HCT116 (cell line): ENCODE data around the gene MYRFL. TPM values are rescaled to one million over a fixed set of nuclear protein-coding genes. Genes with fewer than 3 reads are reported as not detected.

Experiments used
- ATAC-seq: fragments of 200-7000 bp; cut with Tn5 transposase; 2 replicates; pipeline ENCODE4 v1.9.1; 2020; ENCODE audit warnings: mild to moderate bottlenecking, moderate library complexity
- BruUV-seq: library from RNA; stranded (reverse); fragments of 400-500 nt; replicated peaks from 2 replicates; lab custom pipeline; 2021; lab: Mats Ljungman, UMichigan
- CTCF ChIA-PET: fragments of 300-600 bp; sonication (Branson Sonifier 250); formaldehyde crosslinking; loops from one replicate; lab custom pipeline; 2021; ENCODE audit warnings: antibody characterized with exemption; lab: Charles Lee
- POLR2A ChIA-PET: fragments of 300-600, 350-600 bp; sonication (Branson Sonifier 250); formaldehyde crosslinking; loops from one replicate; lab custom pipeline; 2021; ENCODE audit warnings: antibody characterized with exemption; lab: Charles Lee
- RAD21 ChIA-PET, 2 experiments: fragments of 300-600 bp; sonication (Branson Sonifier 250); formaldehyde crosslinking; loops; one replicate each; lab custom pipeline; 2023; ENCODE audit warnings: low total read pairs in 2 of 2; ENCODE audit not compliant: uncharacterized antibody in 2 of 2, unreplicated experiment in 2 of 2, low non-redundant PET in 1 of 2; lab: Charles Lee
- DNase-seq: peaks from one replicate; pipeline ENCODE4 v3.0.0-alpha.2; 2010; ENCODE audit warnings: low read depth, low spot score
- H2AFZ ChIP-seq: fragments of 200-600 bp; shearing (Covaris generic), sonication (generic); 2 replicates; pipeline ENCODE4 v1.6.1; 2017; ENCODE audit warnings: low read depth, mixed run types, mixed read lengths, antibody characterized with exemption, low read length; ENCODE audit not compliant: poor library complexity, severe bottlenecking
- H3K27ac ChIP-seq: 2 replicates; pipeline ENCODE4 v1.5.1; 2012; ENCODE audit warnings: low read depth, low read length
- H3K27me3 ChIP-seq: fragments of 200-600 bp; sonication (generic); 2 replicates; pipeline ENCODE4 v1.6.1; 2016; ENCODE audit warnings: mixed run types, low read length, mixed read lengths; ENCODE audit not compliant: insufficient read depth
- H3K36me3 ChIP-seq, 2 experiments: fragments of 200-500 bp in 1 of 2; fragments of 200-600 bp in 1 of 2; sonication (Bioruptor generic) in 1 of 2; sonication (generic) in 1 of 2; 2 replicates each; pipeline versions ENCODE4 v1.5.1 to v1.6.1; 2014 to 2016; ENCODE audit warnings: low read length in 2 of 2, inconsistent platforms in 1 of 2, mixed read lengths in 1 of 2, mixed run types in 1 of 2; ENCODE audit not compliant: insufficient read depth in 2 of 2, control insufficient read depth in 1 of 2
- H3K4me1 ChIP-seq, 2 experiments: fragments of 200-600 bp in 1 of 2; sonication (generic) in 1 of 2; 2 replicates each; pipeline versions ENCODE4 v1.5.1 to v1.6.1; 2012 to 2017; ENCODE audit warnings: low read length in 2 of 2, inconsistent platforms in 1 of 2, mild to moderate bottlenecking in 1 of 2, mixed read lengths in 1 of 2, mixed run types in 1 of 2, moderate library complexity in 1 of 2; ENCODE audit not compliant: insufficient read depth in 2 of 2, control insufficient read depth in 1 of 2
- H3K4me2 ChIP-seq: fragments of 200-600 bp; sonication (generic); 2 replicates; pipeline ENCODE4 v1.6.1; 2017; ENCODE audit warnings: mixed run types, low read length, mixed read lengths
- H3K4me3 ChIP-seq, 2 experiments: fragments of 200-600 bp in 1 of 2; sonication (generic) in 1 of 2; replicated peaks in 1 of 2; 2 replicates each; pipeline ENCODE4 v1.5.1; 2011 to 2016; ENCODE audit warnings: low read length in 2 of 2, control low read depth in 1 of 2, low read depth in 1 of 2, mild to moderate bottlenecking in 1 of 2, mixed read lengths in 1 of 2, mixed run types in 1 of 2
- H3K79me2 ChIP-seq: fragments of 200-600 bp; sonication (generic); 2 replicates; pipeline ENCODE4 v1.6.1; 2017; ENCODE audit warnings: mild to moderate bottlenecking, mixed run types, low read length, moderate library complexity, mixed read lengths; ENCODE audit not compliant: insufficient read depth
- H3K9ac ChIP-seq: fragments of 200-600 bp; sonication (generic); 2 replicates; pipeline ENCODE4 v1.6.1; 2016; ENCODE audit warnings: low read length, mixed read lengths
- H3K9me2 ChIP-seq: fragments of 200-600 bp; sonication (generic), shearing (Covaris generic); 2 replicates; pipeline ENCODE4 v1.6.1; 2017; ENCODE audit warnings: mixed run types, mild to moderate bottlenecking, moderate library complexity; ENCODE audit not compliant: insufficient read depth
- H3K9me3 ChIP-seq, 2 experiments: fragments of 200-500 bp in 1 of 2; fragments of 200-600 bp in 1 of 2; sonication (Bioruptor generic) in 1 of 2; sonication (generic) in 1 of 2; 2 replicates each; pipeline ENCODE4 v1.6.1; 2014 to 2017; ENCODE audit warnings: low read length in 2 of 2, mixed read lengths in 2 of 2, inconsistent platforms in 1 of 2, low read depth in 1 of 2, mild to moderate bottlenecking in 1 of 2, mixed run types in 1 of 2, moderate library complexity in 1 of 2; ENCODE audit not compliant: control insufficient read depth in 1 of 2, insufficient read depth in 1 of 2
- H4K20me1 ChIP-seq: fragments of 200-600 bp; sonication (generic), shearing (Covaris generic); 2 replicates; pipeline ENCODE4 v1.6.1; 2017; ENCODE audit warnings: mixed run types, mild to moderate bottlenecking, moderate library complexity; ENCODE audit not compliant: insufficient read depth
- CEBPB ChIP-seq: IDR thresholded peaks from 2 replicates; pipeline ENCODE4 v1.6.1; 2012; ENCODE audit warnings: low read depth
- ELF1 ChIP-seq: IDR thresholded peaks from 2 replicates; pipeline ENCODE4 v1.6.1; 2012; ENCODE audit warnings: low read depth, borderline replicate concordance
- FOSL1 ChIP-seq: IDR thresholded peaks from 2 replicates; pipeline ENCODE4 v1.6.1; 2012; ENCODE audit warnings: low read depth
- POLR2A ChIP-seq: IDR thresholded peaks from 2 replicates; pipeline ENCODE4 v1.7.0; 2011; ENCODE audit warnings: borderline replicate concordance; ENCODE audit not compliant: insufficient read depth, insufficient read length; ENCODE audit errors: extremely low read depth
- POLR2AphosphoS5 ChIP-seq: IDR thresholded peaks from 2 replicates; pipeline ENCODE4 v1.6.1; 2011; ENCODE audit warnings: mild to moderate bottlenecking, low read depth, low read length, moderate library complexity
- REST ChIP-seq: IDR thresholded peaks from 2 replicates; pipeline ENCODE4 v1.6.1; 2012; ENCODE audit warnings: low read depth
- SIN3A ChIP-seq: IDR thresholded peaks from 2 replicates; pipeline ENCODE4 v1.6.1; 2012; ENCODE audit warnings: low read depth
- SP1 ChIP-seq: IDR thresholded peaks from 2 replicates; pipeline ENCODE4 v1.6.1; 2012; ENCODE audit warnings: low read depth
- intact Hi-C: fragments of 100-400 bp; cut with micrococcal nuclease; formaldehyde crosslinking; loops from 2 replicates; pipeline ENCODE4 v1.10.0; 2022
- total RNA-seq: library from RNA; stranded (reverse); gene quantifications from one replicate; pipeline ENCODE4 v1.2.1, GENCODE V29; 2021; ENCODE audit not compliant: unreplicated experiment

The MYRFL gene
- total RNA-seq, 1 experiment from 2014 or later, result 0.30 TPM

- Histone ChIP-seq H3K9me3 (no peaks in the 10 kb centered on the region), H3K27ac (no peak overlapping the region), H4K20me1 (no peaks in the 10 kb centered on the region), H3K9ac (no peak overlapping the region), H2AFZ (no peak overlapping the region), H3K79me2 (no peaks in the 10 kb centered on the region), H3K4me2 (no peak overlapping the region), H3K27me3 (no peaks in the 10 kb centered on the region), H3K4me3 (no peak overlapping the region), H3K9me2 (no peaks in the 10 kb centered on the region), H3K4me1 (no peaks in the 10 kb centered on the region), H3K36me3 (no peaks in the 10 kb centered on the region)
- ChIA-PET CTCF (interaction anchor here (0.9 kb wide), 1 partner anchor 135 kb away, joined by 3 read pairs; no protein-coding TSS in a partner anchor), POLR2A (no interaction called here), RAD21 (no interaction called here)
- ATAC-seq (no peak), DNase-seq (no peak)
- no peak for TF ChIP-seq ELF1
- TF ChIP-seq CEBPB, result peak; percentile 76
- no TSS peak for BruUV-seq
- intact Hi-C loops, result loop anchor here (10.0 kb wide), 1 partner anchor 518 kb away; the partner anchor contains the start of gene YEATS4
These were observed 47.8 kb downstream of the MYRFL start for GRCh38 chr12:69872804-69873203.

GRCh38 chr12:69873429-69873828, 48.4 kb downstream of the MYRFL start:
- no peak overlapping the region for H3K9ac ChIP-seq
- H3K27ac ChIP-seq, result no peak overlapping the region
- no peak for TF ChIP-seq SIN3A
- no peak for TF ChIP-seq FOSL1
- TF ChIP-seq CEBPB, result no peak
- no peak for TF ChIP-seq REST
- TF ChIP-seq SP1, result no peak
- no peak for TF ChIP-seq POLR2AphosphoS5
- TF ChIP-seq POLR2A, result no peak
- H3K4me3 ChIP-seq, result no peak overlapping the region
- ATAC-seq (no peak), DNase-seq (no peak)
- H3K4me1 ChIP-seq, result no peaks in the 10 kb centered on the region
- H3K27me3 ChIP-seq, result no peaks in the 10 kb centered on the region
- BruUV-seq, result no TSS peak
- no peaks in the 10 kb centered on the region for H3K9me2 ChIP-seq
- no peaks in the 10 kb centered on the region for H3K79me2 ChIP-seq
- no peaks in the 10 kb centered on the region for H3K9me3 ChIP-seq
- intact Hi-C loops, result loop anchor here (10.0 kb wide), 1 partner anchor 519 kb away; the partner anchor contains the start of gene YEATS4
- H4K20me1 ChIP-seq, result no peaks in the 10 kb centered on the region
- H3K4me2 ChIP-seq, result no peak overlapping the region
- H3K36me3 ChIP-seq, result no peaks in the 10 kb centered on the region
- no peak overlapping the region for H2AFZ ChIP-seq
- ChIA-PET RAD21 (no interaction called here), CTCF (no interaction called here), POLR2A (no interaction called here)
